ENCODE data around the gene AQP10.

DNA sequence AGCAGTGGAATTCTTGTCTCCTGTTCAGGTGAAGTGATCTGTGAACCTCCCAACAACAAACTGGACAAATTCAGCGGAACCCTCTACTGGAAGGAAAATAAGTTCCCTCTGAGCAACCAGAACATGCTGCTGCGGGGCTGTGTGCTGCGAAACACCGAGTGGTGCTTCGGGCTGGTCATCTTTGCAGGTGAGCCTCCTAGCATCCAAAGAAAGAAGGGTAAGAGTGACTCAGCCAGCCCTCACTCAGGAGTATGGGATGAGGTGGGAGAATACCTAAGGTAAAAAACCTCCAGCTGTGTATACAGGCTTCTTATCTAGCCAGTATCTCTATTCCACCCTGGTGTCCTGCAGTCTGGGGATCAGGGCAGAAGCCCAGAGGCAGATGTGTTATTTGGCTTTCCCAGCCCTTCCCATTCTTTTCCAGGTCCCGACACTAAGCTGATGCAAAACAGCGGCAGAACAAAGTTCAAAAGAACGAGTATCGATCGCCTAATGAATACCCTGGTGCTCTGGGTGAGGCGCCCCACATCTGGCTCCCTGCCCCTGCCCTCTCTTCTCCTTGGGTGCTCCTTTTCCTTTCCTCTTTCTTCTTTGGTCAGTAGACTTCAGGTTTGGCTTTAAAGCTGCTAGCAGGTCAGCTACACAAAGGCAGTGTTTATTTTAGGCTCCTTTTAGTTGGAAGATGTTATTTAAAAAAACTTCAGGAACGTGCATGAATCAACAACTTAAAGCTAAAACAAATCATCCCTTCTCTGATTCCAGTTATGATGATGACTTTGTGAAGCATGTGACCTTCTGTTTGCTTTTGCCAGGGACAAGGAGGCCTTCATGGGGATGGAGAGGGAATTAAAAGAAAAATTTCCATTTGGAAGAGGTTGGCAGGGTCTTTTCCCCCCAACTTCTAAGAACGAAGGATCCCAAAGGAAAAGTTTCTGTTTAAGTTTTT, 13.5 kb downstream of the AQP10 start:
- TF ChIP-seq, protein P1, sequence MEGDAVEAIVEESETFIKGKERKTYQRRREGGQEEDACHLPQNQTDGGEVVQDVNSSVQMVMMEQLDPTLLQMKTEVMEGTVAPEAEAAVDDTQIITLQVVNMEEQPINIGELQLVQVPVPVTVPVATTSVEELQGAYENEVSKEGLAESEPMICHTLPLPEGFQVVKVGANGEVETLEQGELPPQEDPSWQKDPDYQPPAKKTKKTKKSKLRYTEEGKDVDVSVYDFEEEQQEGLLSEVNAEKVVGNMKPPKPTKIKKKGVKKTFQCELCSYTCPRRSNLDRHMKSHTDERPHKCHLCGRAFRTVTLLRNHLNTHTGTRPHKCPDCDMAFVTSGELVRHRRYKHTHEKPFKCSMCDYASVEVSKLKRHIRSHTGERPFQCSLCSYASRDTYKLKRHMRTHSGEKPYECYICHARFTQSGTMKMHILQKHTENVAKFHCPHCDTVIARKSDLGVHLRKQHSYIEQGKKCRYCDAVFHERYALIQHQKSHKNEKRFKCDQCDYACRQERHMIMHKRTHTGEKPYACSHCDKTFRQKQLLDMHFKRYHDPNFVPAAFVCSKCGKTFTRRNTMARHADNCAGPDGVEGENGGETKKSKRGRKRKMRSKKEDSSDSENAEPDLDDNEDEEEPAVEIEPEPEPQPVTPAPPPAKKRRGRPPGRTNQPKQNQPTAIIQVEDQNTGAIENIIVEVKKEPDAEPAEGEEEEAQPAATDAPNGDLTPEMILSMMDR (IDR thresholded peaks at IDR 0.05) = no peak
- TF ChIP-seq POLR2A (IDR thresholded peaks at IDR 0.05) = no peak

Data from lower leg skin (tissue), 3 donors.